Frontal cortex (tissue), 4 donors: ENCODE measurements around the gene ELFN1. TPM values are rescaled to one million over a fixed set of nuclear protein-coding genes. Genes with fewer than 3 reads are reported as not detected.
"Not testable (repeated sequence)": the region's sequence is repeated elsewhere in the genome, so short reads cannot be mapped to it uniquely, and the experiment has no call there.

Source experiments
- DNase-seq, 2 donors: peaks; one replicate each; pipeline ENCODE4 v3.0.0; 2012; ENCODE audit warnings: low spot score in 2 of 2
- FAIRE-seq: peaks from 2 replicates; lab custom pipeline; 2012; peaks lifted over from hg19 to GRCh38; lab: Jason Lieb, UNC
- total RNA-seq: library from RNA; depleted of rRNA; stranded (reverse); fragments of >200 nt; gene quantifications from one replicate; pipeline ENCODE4 v1.2.3, GENCODE V29; 2014
- donor health status: control.
- donor health status: control.
- donor health status: control.

The ELFN1 gene
- total RNA-seq, 1 donor from 2014 or later: 5.7 TPM

DNA sequence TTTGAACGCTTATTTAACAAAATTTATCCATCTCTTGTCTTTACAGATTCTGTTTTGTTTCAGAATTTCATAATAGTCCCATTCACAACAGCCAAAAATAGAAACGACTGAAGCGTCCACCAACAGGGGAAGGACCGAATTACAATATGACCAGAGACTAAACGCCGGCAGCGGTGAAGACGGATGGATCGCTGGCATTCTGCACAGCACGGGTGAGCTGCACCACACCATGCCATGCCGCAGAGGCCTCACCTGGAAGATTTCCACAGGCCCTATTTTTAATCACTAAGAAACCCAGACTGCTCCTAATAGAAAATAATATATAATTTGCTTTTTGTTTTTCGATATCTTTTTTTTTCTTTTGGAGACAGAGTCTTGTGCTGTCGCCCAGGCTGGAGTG lies 91.0 kb downstream of the ELFN1 start:
- FAIRE-seq (no peak), DNase-seq (no peak)

DNA sequence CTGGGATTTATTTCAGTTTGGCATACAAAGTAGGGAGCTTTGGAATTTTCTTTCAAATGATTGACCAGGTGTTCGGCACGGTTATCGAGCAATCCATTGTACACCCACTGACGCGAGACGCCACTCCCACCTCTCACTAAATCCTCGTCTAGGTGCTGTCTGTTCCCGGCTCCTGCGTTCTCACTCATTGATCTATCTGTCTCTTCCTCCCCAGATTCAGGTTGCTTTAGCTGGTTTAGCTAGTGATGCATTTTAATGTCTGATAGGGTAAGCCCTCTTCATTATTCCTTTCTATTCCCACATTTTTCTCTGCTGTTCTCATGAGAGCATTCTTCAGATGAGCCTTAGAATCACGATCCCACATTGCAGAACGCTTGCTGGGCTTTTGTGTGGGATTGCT lies 91.7 kb downstream of the ELFN1 start:
- FAIRE-seq (no peak), DNase-seq (no peak)

DNA sequence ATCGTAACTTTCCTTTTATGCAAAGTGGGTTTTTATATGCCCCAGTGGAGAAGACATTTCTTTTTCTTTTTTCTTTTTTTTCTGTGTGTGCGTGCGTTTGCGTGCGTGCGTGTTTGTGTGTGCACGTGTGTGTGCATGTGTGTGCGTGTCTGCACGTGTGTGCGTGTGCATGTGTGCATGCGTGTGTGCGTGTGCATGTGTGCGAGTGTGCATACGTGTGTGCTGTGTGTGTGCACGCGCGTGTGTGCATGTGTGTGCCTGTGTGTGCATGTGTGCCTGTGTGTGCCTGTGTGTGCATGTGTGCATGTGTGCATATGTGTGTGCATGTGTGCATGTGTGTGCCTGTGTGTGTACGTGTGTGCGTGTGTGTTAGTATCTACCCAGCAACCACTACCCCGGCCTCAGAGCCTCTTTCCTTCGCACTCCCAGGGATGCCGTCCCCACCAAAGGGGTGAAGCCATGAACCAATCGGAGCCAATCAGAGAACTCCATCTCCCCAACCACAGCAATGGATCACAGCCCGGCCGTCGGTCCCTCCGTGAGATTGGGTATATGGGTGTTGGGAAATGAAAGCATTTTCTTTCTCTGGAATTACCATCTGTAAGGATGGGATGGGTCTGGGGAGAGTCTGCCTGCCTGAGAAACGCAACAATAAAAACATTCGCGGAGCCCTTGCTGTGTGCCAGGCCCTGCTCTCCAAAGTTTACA lies 92.3 kb downstream of the ELFN1 start:
- FAIRE-seq: no peak

DNA sequence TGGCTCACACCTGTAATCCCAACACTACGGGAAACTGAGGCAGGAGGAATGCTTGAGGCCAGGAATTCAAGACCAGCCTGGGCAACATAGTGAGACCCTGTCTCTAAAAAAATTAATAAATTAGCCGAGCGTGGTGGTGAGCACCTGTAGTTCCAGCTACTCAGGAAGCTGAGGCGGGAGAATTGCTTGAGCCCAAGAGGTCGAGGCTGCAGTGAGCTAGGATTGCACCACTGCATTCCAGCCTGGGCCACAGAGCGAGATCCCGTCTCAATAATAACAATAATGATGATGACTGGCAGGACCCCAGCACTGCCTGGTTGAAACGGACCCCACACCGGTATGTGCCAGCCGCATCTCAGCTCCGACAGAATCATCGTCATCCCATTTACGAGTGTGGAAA lies 93.0 kb downstream of the ELFN1 start:
- DNase-seq (no peak), FAIRE-seq (no peak)

More for the DNA sequence above, 92.3 kb downstream of the ELFN1 start:
- no peak for DNase-seq

DNA sequence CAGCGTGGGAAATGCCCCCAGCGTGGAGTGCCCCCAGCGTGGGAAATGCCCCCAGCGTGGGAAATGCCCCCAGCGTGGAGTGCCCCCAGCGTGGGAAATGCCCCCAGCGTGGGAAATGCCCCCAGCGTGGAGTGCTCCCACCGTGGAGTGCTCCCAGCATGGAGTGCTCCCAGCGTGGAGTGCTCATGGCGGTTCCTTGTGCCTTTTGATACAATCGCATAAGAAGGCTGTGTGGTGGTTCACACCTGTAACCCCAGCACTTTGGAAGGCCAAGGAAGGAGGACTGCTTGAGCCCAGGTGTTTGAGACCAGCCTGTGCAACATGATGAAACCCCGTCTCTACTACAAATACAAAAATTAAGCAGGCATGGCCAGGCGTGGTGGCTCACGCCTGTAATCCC lies 93.8 kb downstream of the ELFN1 start:
- DNase-seq, FAIRE-seq: not testable (repeated sequence)

DNA sequence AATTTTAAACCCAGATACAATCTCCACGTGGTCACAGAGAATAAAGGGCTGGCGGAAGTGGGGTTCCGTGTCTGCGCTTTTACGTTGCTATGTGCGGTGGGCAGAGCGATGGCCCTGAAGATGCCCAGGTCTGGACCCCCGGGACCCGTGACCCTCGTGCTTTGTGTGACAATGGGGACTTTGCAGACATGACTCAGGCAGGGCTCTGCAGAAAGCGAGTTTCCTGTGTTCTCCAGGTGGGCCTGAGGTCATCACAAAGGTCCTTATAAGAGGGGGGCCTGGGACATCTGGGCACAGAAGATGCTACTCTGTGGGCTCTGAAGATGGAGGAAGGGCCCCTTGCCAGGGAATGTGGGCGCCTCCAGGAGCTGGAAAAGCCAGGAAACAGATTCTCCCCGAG lies 95.3 kb downstream of the ELFN1 start:
- FAIRE-seq (no peak), DNase-seq (no peak)

DNA sequence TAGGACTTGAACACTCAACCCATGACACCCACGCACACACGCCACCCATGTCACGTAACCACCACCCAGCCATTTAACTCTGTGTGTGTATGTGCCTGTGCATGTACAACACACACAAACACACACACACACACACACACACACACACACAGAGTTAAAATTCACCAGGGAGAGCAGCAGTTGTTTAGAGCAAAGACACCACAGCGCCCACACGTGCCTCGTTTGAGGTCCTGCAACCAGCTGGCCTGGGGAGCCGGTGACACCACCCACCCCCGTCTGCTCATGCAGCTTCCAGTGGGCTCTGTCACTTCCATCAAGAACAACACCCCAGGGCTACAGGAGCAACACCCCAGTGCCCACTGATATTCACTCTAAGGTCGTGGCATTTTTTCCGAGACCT lies 97.4 kb downstream of the ELFN1 start:
- DNase-seq (no peak), FAIRE-seq (no peak)

DNA sequence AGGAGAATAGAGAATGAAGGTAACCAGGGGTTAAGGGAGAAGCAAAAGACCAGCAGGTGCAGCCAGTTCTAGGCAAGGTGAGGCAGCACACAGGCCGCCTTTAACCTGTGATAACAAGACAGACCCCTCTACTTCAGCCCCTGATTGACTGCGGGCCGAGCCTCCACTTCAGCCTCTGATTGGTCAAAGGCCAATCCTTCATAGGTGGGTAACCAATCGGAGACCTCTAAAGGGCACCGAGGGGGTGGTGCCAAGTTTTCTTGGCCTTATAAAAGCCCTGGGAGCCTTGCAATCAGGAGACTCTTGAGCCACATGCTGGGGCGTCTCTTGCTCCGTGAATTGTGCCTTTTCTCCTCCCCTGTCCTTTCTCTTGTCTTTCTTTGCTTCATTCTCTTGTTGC lies 98.8 kb downstream of the ELFN1 start:
- FAIRE-seq: no peak
- no peak for DNase-seq

DNA sequence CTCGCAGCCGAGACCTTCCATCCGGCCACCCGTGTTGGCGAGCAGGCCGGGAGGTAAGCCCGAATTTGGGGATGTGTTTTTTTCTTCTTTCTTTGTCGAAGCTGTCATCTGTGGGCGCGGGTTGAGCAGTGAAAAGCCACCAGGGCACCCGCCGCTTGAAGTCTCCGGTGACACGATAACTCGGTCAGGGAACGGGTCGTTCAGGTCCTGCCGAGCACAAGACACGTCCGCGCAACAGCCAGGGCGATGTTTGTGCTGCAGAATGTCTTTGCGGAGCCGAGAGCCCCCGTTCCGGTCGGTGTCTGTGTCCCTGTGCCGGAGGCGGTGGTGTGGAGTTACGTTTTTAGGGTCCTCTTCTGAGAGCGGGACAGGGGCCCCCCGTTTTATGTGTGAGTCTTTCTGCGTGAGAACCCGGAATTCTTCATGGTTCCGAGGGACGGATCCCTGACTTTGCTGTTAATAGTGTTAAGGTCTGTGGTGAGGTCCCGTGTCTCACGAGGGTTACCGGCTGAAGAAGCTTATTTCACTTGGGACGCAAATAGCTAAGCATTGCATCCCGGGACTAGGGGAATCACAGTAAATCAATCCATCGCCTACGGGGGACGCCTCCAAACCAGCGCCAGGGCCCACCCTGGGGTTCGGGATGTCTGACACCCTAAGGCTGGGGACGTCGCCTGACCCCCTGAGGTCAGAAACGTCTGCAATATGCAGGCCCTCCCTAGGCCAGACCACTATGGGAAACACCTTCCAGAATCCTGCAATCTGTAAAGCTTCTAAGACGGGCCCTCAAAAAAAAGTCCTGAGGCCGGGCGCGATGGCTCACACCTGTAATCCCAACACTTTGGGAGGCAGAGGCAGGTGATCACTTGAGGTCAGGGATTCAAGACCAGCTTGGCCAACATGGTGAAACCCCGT lies 99.5 kb downstream of the ELFN1 start:
- no peak for DNase-seq
- no peak for FAIRE-seq

DNA sequence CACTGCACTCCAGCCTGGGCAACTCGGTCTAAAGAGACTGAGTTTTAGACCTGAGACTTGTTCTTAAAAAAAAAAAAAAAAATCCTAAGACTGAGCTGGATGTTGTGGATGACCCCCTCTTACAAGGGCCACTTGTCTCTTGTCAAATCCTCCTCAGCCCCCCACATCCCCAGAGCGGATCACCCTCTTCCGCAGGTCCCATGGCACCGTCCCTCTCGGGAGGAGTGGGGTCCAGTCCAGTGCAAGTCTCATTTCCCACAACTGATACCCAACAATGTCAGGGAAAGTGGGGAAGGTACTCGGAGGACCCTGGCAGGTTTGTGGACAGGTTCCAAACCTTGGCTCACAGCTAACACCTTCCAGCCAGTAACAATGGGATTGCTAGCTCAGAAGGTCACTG lies 100.3 kb downstream of the ELFN1 start:
- DNase-seq (no peak), FAIRE-seq (no peak)

DNA sequence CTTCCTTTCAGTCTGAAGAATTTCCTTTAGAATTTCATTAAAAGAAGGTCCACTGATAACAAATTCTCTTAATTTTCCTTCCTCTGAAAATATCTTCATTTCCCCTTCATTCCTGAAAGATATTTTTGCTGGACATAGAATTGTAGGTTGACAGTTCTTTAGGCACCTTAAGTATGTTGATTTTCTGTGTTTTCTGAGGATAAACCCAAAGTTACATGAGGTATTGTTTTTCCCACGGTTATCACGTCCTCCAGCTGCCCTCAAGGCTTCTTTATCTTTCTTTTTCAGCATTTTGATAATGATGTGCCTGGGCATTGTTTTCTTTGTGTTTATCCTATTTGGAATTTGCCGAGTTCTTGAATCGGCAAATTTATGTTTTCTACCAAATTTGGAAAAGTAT lies 105.3 kb downstream of the ELFN1 start:
- DNase-seq: no peak
- FAIRE-seq: no peak

DNA sequence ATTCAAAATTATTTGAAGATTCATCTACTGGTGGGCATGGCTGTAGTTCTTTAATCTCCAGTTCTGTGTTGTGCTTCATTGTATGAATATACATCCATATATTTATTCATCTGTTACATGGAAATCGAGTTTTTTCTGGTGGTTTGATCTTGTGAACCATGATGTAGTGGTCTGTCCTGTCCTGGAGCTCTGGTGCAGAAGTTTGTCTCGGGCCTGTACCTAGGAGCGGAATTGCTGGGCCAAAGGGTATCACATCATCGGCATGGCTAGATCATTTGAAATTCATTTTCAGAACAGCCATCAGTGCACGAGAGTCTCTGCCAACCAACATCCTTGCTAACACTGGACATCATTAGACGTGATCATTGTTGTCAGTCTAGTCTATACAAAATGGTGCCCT lies 107.0 kb downstream of the ELFN1 start:
- DNase-seq (no peak), FAIRE-seq (no peak)

DNA sequence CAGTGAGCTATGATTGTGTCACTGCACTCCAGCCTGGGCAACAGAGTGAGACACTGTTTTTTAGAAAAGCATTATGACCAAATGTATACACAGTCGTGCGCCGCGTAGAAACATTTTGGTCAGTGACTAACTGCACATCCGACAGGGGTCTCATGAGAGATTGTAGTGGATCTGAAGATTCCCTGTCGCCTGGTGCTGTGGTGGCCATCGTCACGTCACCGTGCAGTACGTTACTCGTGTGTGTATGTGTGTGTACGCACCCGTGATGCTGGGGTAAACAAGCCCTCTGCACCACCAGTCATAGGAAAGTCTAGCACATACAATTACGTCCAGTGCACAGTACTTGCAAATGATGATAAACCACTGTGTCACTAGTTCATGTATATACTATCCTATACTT lies 109.4 kb downstream of the ELFN1 start:
- FAIRE-seq: no peak
- no peak for DNase-seq

DNA sequence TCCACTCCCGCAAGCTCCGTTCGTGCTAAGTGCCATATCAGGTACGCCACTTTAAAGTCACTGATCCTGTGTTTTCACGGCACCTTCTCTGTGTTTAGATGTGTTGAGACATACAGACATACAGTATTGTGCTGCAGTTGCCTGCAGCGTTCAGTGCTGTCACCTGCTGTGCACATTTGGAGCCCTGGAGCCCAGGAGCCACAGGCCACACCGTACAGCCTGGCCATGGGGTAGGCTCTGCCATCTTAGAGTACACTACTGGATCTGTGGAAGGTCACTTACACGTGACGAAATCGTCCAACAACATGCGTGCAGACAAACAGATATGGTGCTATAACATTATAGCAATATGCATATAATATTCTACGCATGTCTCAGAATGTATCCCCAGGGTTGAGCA lies 111.3 kb downstream of the ELFN1 start:
- no peak for FAIRE-seq
- DNase-seq: no peak

DNA sequence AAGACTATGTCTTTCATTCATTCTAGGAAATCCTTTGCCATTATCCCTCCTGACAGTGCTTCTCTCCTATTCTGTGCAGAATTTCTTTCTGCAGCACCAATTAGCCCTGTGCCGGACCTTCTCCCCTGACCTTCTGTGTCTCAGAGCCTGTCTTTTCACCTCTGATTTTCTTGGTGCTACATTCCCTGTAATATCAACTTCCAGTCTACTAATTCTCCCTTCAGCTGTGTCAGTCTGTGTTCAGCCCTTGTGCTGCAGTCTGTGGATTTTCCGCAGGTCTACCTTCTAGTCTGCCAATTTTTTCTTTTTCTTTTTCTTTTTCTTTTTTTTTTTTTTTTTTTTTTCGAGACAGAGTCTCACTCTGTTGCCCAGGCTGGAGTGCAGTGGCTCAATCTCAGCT lies 115.8 kb downstream of the ELFN1 start:
- DNase-seq (no peak), FAIRE-seq (no peak)

DNA sequence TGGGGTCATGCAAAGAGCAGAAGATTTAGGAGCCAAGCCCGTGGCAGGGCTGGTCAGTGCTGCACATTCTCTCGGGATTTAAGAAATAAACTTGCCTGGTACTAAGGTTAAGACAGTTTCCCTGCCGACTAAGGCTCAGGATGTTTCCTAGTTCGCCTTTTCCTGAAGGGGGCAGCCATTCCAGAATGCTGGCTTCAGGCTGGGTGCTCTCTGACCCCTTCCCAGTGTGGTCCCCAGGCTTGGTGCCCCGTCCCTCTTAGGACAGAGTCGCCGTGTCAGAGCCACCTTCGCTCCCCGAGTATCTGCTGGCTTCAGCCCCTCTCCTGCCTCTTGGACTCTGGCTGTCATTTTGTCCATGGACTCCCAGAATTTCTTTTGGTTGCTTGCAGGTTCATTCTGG lies 117.2 kb downstream of the ELFN1 start:
- DNase-seq (no peak), FAIRE-seq (no peak)

DNA sequence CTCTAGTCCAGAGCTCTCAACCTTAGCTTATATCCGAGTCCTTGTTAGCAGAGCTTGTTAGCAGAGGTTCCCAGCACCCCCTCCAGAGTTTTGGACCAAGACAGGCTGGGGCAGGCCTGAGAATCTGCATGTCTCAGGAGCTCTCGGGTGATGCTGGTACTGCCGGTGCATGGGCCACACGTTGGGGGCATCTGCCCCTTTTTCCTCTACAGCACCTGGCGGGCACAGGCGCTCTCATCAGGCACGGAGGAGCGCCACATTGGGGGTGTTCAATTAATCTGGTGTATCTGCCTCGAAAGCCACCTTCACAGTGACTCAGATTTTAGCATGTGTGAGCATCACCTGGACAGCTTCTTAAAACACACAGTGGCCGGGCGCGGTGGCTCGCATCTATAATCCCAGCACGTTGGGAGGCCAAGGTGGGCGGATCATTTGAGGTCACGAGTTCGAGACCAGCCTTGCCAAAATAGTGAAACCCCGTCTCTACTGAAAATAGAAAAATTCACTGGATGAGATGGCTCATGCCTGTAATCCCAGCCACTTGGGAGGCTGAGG lies 117.7 kb downstream of the ELFN1 start:
- no peak for DNase-seq
- no peak for FAIRE-seq

DNA sequence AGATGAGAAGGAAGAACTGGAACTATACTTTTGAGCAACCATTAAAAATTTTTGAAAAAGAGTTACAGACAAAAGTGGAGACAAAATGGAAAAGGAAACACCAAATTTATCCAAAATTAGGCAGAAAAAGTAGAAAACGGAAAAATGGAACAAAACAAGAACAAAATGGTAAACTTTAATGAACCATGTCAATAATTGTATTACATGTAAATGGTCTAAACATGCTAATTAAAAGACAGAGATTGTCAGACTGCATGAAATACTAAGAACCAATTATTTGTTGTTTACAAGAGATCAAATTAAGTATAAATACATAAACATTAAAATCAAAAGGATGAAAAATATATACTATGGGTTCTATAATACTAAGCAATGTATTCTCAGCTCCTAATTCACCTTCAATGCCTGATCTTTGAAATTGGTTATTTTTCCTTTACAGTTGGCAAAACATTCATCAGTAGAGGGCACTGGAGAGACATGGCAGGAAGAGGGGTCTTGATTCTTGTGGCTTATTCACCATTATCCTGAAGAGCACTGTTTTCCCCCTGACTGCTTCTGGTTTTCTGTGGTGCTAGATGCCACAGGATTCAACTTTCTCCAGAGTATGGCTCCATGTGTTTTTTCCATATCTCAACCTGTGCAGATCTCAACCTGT lies 124.9 kb downstream of the ELFN1 start:
- FAIRE-seq (no peak), DNase-seq (no peak)
